Gastroesophageal sphincter (tissue), 3 donors: ENCODE measurements around the gene HM13.

ENCODE experiments used
- CTCF ChIP-seq, 4 experiments: fragments of 200-600 bp in 2 of 4; fragments of 450-650 bp in 2 of 4; sonication (generic) in 1 of 4; IDR thresholded peaks; one replicate each; pipeline ENCODE4 v1.5.1; 2017 to 2019; ENCODE audit warnings: antibody characterized with exemption in 4 of 4, mild to moderate bottlenecking in 2 of 4, moderate library complexity in 2 of 4
- EP300 ChIP-seq: sonication (generic); formaldehyde crosslinking; IDR thresholded peaks from one replicate; pipeline ENCODE4 v1.6.1; 2017; ENCODE audit warnings: antibody characterized with exemption, mild to moderate bottlenecking
- POLR2A ChIP-seq, 2 donors: fragments of 450-650 bp; IDR thresholded peaks; one replicate each; pipeline ENCODE4 v1.6.1; 2017; ENCODE audit warnings: antibody characterized with exemption in 2 of 2, mild to moderate bottlenecking in 2 of 2, moderate library complexity in 1 of 2
- POLR2AphosphoS5 ChIP-seq: sonication (generic); formaldehyde crosslinking; IDR thresholded peaks from one replicate; pipeline ENCODE4 v1.6.1; 2017; ENCODE audit warnings: antibody characterized with exemption

GRCh38 chr20:31540406-31540805, 26.2 kb downstream of the HM13 start:
- no peak for TF ChIP-seq POLR2A (IDR thresholded peaks at IDR 0.05)
- no peak for TF ChIP-seq CTCF (IDR thresholded peaks at IDR 0.05)
- no peak for TF ChIP-seq POLR2AphosphoS5
- TF ChIP-seq EP300 = no peak
